ENCODE results near the gene ZNF625.
"Not testable (repeated sequence)": the region's sequence is repeated elsewhere in the genome, so short reads cannot be mapped to it uniquely, and the experiment has no call there.

The ZNF625 gene

GRCh38 chr19:12137221-12137940 is 19.2 kb downstream of the ZNF625 start:
- no peak for DNase-seq

GRCh38 chr19:12133069-12133468 is 23.5 kb downstream of the ZNF625 start:
- DNase-seq, result no peak

GRCh38 chr19:12126707-12127106 is 29.8 kb downstream of the ZNF625 start:
- no peak for DNase-seq

GRCh38 chr19:12117201-12117970 is 39.1 kb downstream of the ZNF625 start:
- DNase-seq, result no peak

GRCh38 chr19:12113121-12113520 is 43.4 kb downstream of the ZNF625 start:
- no peak for DNase-seq

- DNase-seq, result no peak
These were observed 43.8 kb downstream of the ZNF625 start for GRCh38 chr19:12112701-12113100.

GRCh38 chr19:12111943-12112637 is 44.4 kb downstream of the ZNF625 start:
- DNase-seq, result no peak

- DNase-seq, result no peak
These were observed 45.4 kb downstream of the ZNF625 start for GRCh38 chr19:12111176-12111575.

GRCh38 chr19:12103909-12104308 is 52.6 kb downstream of the ZNF625 start:
- DNase-seq, result not testable (repeated sequence)

GRCh38 chr19:12098040-12098439 is 58.5 kb downstream of the ZNF625 start:
- DNase-seq, result no peak

GRCh38 chr19:12095111-12095790 is 61.3 kb downstream of the ZNF625 start:
- no peak for DNase-seq
